Thyroid gland (tissue), 4 donors: ENCODE data around the gene TNIP2. TPM values are rescaled to one million over a fixed set of nuclear protein-coding genes. Genes with fewer than 3 reads are reported as not detected.

Experiments
- DNase-seq, 2 donors: peaks; one replicate each; pipeline ENCODE4 v3.0.0-alpha.2; 2019
- H3K27ac ChIP-seq, 3 donors: fragments of 200-600 bp; sonication (generic); 1 replicate in 2 of 3; 2 replicates in 1 of 3; pipeline ENCODE4 v1.5.1; 2016 to 2019; ENCODE audit warnings: mild to moderate bottlenecking in 1 of 3, moderate library complexity in 1 of 3
- H3K27me3 ChIP-seq: fragments of 200-600 bp; sonication (generic); one replicate; pipeline ENCODE4 v1.5.1; 2019
- H3K36me3 ChIP-seq, 2 donors: fragments of 200-600 bp; sonication (generic); one replicate each; pipeline ENCODE4 v1.5.1; 2016 to 2019
- H3K4me1 ChIP-seq, 2 donors: fragments of 200-600 bp; sonication (generic); one replicate each; pipeline ENCODE4 v1.5.1; 2017 to 2019
- H3K4me3 ChIP-seq, 3 donors: fragments of 200-600 bp; sonication (generic); replicated peaks in 1 of 3; 1 replicate in 2 of 3; 2 replicates in 1 of 3; pipeline ENCODE4 v1.5.1; 2016; ENCODE audit warnings: mild to moderate bottlenecking in 1 of 3
- H3K9me3 ChIP-seq: fragments of 200-600 bp; sonication (generic); one replicate; pipeline ENCODE4 v1.5.1; 2017
- CTCF ChIP-seq, 6 experiments: fragments of 200-600 bp in 3 of 6; fragments of 450-650 bp in 3 of 6; sonication (generic) in 3 of 6; IDR thresholded peaks; one replicate each; pipeline ENCODE4 v1.5.1; 2016 to 2019; ENCODE audit warnings: antibody characterized with exemption in 6 of 6, mild to moderate bottlenecking in 2 of 6, inconsistent platforms in 1 of 6, moderate library complexity in 1 of 6
- POLR2A ChIP-seq, 2 donors: fragments of 450-650 bp; IDR thresholded peaks; one replicate each; pipeline ENCODE4 v1.6.1; 2017; ENCODE audit warnings: antibody characterized with exemption in 2 of 2, mild to moderate bottlenecking in 2 of 2, moderate library complexity in 1 of 2
- WGBS, 2 donors: methylation state at CpG; one replicate each; pipeline ENCODE4 v1.1.5; 2017; 5-methylcytosine and 5-hydroxymethylcytosine counted together
- intact Hi-C: fragments of 100-400 bp; cut with DNase I; formaldehyde crosslinking; loops from one replicate; pipeline ENCODE4 v1.15.1; 2023
- total RNA-seq, 4 donors: library from RNA; depleted of rRNA; stranded (reverse); fragments of >200 nt; gene quantifications; one replicate each; pipeline ENCODE4 v1.2.3, GENCODE V29; 2016

TNIP2 gene
- total RNA-seq, 4 donors from 2014 or later: 44.7 to 65.4 (median 52.2) TPM

- Histone ChIP-seq H3K36me3 (peaks cover 50 to 54% of the 10 kb centered on the region in 2 donors), H3K27me3 (no peaks in the 10 kb centered on the region), H3K27ac (no peak overlapping the region), H3K4me3 (no peak overlapping the region), H3K9me3 (no peaks in the 10 kb centered on the region), H3K4me1 (no peaks in the 10 kb centered on the region)
- no peak for TF ChIP-seq POLR2A (IDR thresholded peaks at IDR 0.05)
- no peak for DNase-seq
- intact Hi-C loops: no loop called here
- WGBS, 2 donors: 90 to 96% methylated on average over 7 of the region's 7 CpGs
These were observed 53.4 kb downstream of the TNIP2 start for GRCh38 chr4:2702770-2703169.

GRCh38 chr4:2702361-2702760 lies 53.8 kb downstream of the TNIP2 start:
- WGBS, 2 donors: 96 to 98% methylated on average over 8 of the region's 8 CpGs
- intact Hi-C loops: no loop called here
- no peaks in the 10 kb centered on the region for H3K4me1 ChIP-seq
- DNase-seq: no peak
- H3K27ac ChIP-seq: no peak overlapping the region
- TF ChIP-seq CTCF (IDR thresholded peaks at IDR 0.05): no peak
- TF ChIP-seq POLR2A (IDR thresholded peaks at IDR 0.05): no peak
- H3K4me3 ChIP-seq: no peak overlapping the region
- no peaks in the 10 kb centered on the region for H3K9me3 ChIP-seq
- H3K27me3 ChIP-seq: no peaks in the 10 kb centered on the region
- peaks cover 54 to 57% of the 10 kb centered on the region in 2 donors for H3K36me3 ChIP-seq

GRCh38 chr4:2700031-2700430 lies 56.1 kb downstream of the TNIP2 start:
- no peak overlapping the region for H3K4me3 ChIP-seq
- intact Hi-C loops: no loop called here
- H3K27me3 ChIP-seq: no peaks in the 10 kb centered on the region
- 93% methylated on average over 8 of the region's 8 CpGs for WGBS, 2 donors
- peaks cover 64 to 72% of the 10 kb centered on the region in 2 donors for H3K36me3 ChIP-seq
- DNase-seq: no peak
- TF ChIP-seq POLR2A (IDR thresholded peaks at IDR 0.05) (no peak), CTCF (IDR thresholded peaks at IDR 0.05) (no peak)
- no peaks in the 10 kb centered on the region for H3K4me1 ChIP-seq
- H3K27ac ChIP-seq: no peak overlapping the region
- no peaks in the 10 kb centered on the region for H3K9me3 ChIP-seq

- Histone ChIP-seq H3K4me1 (no peaks in the 10 kb centered on the region), H3K27me3 (no peaks in the 10 kb centered on the region), H3K9me3 (no peaks in the 10 kb centered on the region), H3K36me3 (peaks cover 69 to 76% of the 10 kb centered on the region in 2 donors), H3K27ac (no peak overlapping the region), H3K4me3 (no peak overlapping the region)
- WGBS, 2 donors: 90 to 91% methylated on average over 7 of the region's 7 CpGs
- intact Hi-C loops: no loop called here
- no peak for TF ChIP-seq CTCF (IDR thresholded peaks at IDR 0.05)
- TF ChIP-seq POLR2A (IDR thresholded peaks at IDR 0.05): no peak
- no peak for DNase-seq
These were observed 56.6 kb downstream of the TNIP2 start for GRCh38 chr4:2699534-2699933.

GRCh38 chr4:2698951-2699505 lies 57.1 kb downstream of the TNIP2 start:
- no peaks in the 10 kb centered on the region for H3K27me3 ChIP-seq
- peaks cover 70 to 76% of the 10 kb centered on the region in 2 donors for H3K36me3 ChIP-seq
- TF ChIP-seq CTCF (IDR thresholded peaks at IDR 0.05) (no peak), POLR2A (IDR thresholded peaks at IDR 0.05) (no peak)
- no peaks in the 10 kb centered on the region for H3K9me3 ChIP-seq
- no peak overlapping the region for H3K4me3 ChIP-seq
- 96 to 97% methylated on average over 10 to 12 of the region's 12 CpGs for WGBS, 2 donors
- DNase-seq: no peak
- H3K4me1 ChIP-seq: no peaks in the 10 kb centered on the region
- H3K27ac ChIP-seq: no peak overlapping the region
- intact Hi-C loops: no loop called here
